Transverse colon (tissue), 4 donors: ENCODE results near the gene MAFG. TPM values are rescaled to one million over a fixed set of nuclear protein-coding genes. Genes with fewer than 3 reads are reported as not detected.

ENCODE experiments used
- DNase-seq: peaks from one replicate; pipeline ENCODE4 v3.0.0-alpha.2; 2019
- H3K27ac ChIP-seq, 4 donors: fragments of 200-600 bp; sonication (generic); 2 replicates each; pipeline ENCODE4 v1.5.1; 2016 to 2018; ENCODE audit warnings: inconsistent platforms in 4 of 4
- H3K27me3 ChIP-seq: fragments of 200-600 bp; sonication (generic); 2 replicates; pipeline ENCODE4 v1.5.1; 2017; ENCODE audit warnings: inconsistent platforms
- H3K36me3 ChIP-seq, 4 donors: fragments of 200-600 bp; sonication (generic); 2 replicates each; pipeline ENCODE4 v1.5.1; 2017 to 2019; ENCODE audit warnings: inconsistent platforms in 4 of 4
- H3K4me1 ChIP-seq, 4 donors: fragments of 200-600 bp; sonication (generic); 2 replicates each; pipeline ENCODE4 v1.5.1; 2017 to 2020; ENCODE audit warnings: inconsistent platforms in 4 of 4
- H3K4me3 ChIP-seq, 4 donors: fragments of 200-600 bp; sonication (generic); 1 replicate in 1 of 4; 2 replicates in 3 of 4; pipeline versions ENCODE4 v1.5.1 to v1.6.1; 2017 to 2019; ENCODE audit warnings: inconsistent platforms in 4 of 4
- H3K9me3 ChIP-seq, 2 donors: fragments of 200-600 bp; sonication (generic); 2 replicates each; pipeline ENCODE4 v1.5.1; 2017 to 2019; ENCODE audit warnings: inconsistent platforms in 2 of 2
- CTCF ChIP-seq, 5 experiments: fragments of 200-600 bp in 3 of 5; fragments of 450-650 bp in 2 of 5; sonication (generic) in 3 of 5; IDR thresholded peaks; 1 replicate in 2 of 5; 2 replicates in 3 of 5; pipeline ENCODE4 v1.5.1; 2016 to 2017; ENCODE audit warnings: antibody characterized with exemption in 5 of 5, inconsistent platforms in 3 of 5, mild to moderate bottlenecking in 2 of 5, moderate library complexity in 1 of 5
- EP300 ChIP-seq: sonication (generic); formaldehyde crosslinking; IDR thresholded peaks from one replicate; pipeline ENCODE4 v1.6.1; 2017; ENCODE audit warnings: antibody characterized with exemption, low read depth
- POLR2A ChIP-seq: fragments of 450-650 bp; IDR thresholded peaks from one replicate; pipeline ENCODE4 v1.6.1; 2016; ENCODE audit warnings: antibody characterized with exemption, mild to moderate bottlenecking, moderate library complexity
- POLR2AphosphoS5 ChIP-seq, 3 donors: sonication (generic); formaldehyde crosslinking; IDR thresholded peaks; one replicate each; pipeline ENCODE4 v1.6.1; 2016; ENCODE audit warnings: antibody characterized with exemption in 3 of 3
- WGBS, 2 donors: methylation state at CpG; one replicate each; pipeline ENCODE4 v1.1.5; 2018; ENCODE audit warnings: low coverage in 1 of 2; 5-methylcytosine and 5-hydroxymethylcytosine counted together
- in situ Hi-C, 4 donors: fragments of 200-750 bp; cut with MboI; loops; one replicate each; pipeline versions ENCODE4 v1.15.0 to v1.15.1; 2017; ENCODE audit warnings: low sequenced_read_pairs in 3 of 4, low pct_ligation_motif_present in 1 of 4, low pct_unique_long_range_greater_than_20kb in 1 of 4
- intact Hi-C: fragments of 100-400 bp; cut with DNase I; formaldehyde crosslinking; loops from one replicate; pipeline ENCODE4 v1.15.1; 2023; ENCODE audit warnings: low total_unique reads
- total RNA-seq, 4 donors: library from RNA; depleted of rRNA; stranded (reverse); fragments of >200 nt; gene quantifications; one replicate each; pipeline ENCODE4 v1.1.0, GENCODE V29; 2016

The MAFG gene
- total RNA-seq, 4 donors from 2014 or later, result 22.4 to 34.4 (median 24.3) TPM

GRCh38 chr17:81959362-81960129, 32.0 kb upstream of the MAFG start:
- Histone ChIP-seq H3K27me3 (peaks cover 80% of the 10 kb centered on the region), H3K36me3 (no peaks in the 10 kb centered on the region), H3K9me3 (no peaks in the 10 kb centered on the region), H3K27ac (no peak overlapping the region), H3K4me3 (peak overlapping the region in 3 of 4 donors; percentile 15 to 49 (median 48)), H3K4me1 (peaks cover 6 to 22% (median 17%) of the 10 kb centered on the region in 4 donors)
- intact Hi-C loops, result loop anchor here (2.0 kb wide), 1 partner anchor 61 kb away; no protein-coding TSS in a partner anchor
- in situ Hi-C loops, result loop anchor here in 1 of 4 donors (25.0 kb wide), 1 partner anchor 203 kb away; no protein-coding TSS in a partner anchor
- TF ChIP-seq POLR2A, result no peak
- no peak for TF ChIP-seq EP300
- TF ChIP-seq POLR2AphosphoS5 (IDR thresholded peaks at IDR 0.05), result no peak
- peak in 4 of 5 experiments; percentile 45 to 79 (median 56) for TF ChIP-seq CTCF (IDR thresholded peaks at IDR 0.05)
- 2% methylated on average over 71 of the region's 112 CpGs; no CpG with 5 or more reads in 1 of the 2 donors for WGBS, 2 donors
- DNase-seq, result peak; percentile 82

- H3K36me3 ChIP-seq, result no peaks in the 10 kb centered on the region
- H3K4me3 ChIP-seq, result peak overlapping the region in 1 of 4 donors; percentile 49
- 40 to 60% methylated on average over 3 to 14 of the region's 15 CpGs for WGBS, 2 donors
- intact Hi-C loops, result loop anchor here (2.0 kb wide), 1 partner anchor 62 kb away; no protein-coding TSS in a partner anchor
- no peak for TF ChIP-seq CTCF (IDR thresholded peaks at IDR 0.05)
- TF ChIP-seq POLR2A, result no peak
- no peak for TF ChIP-seq EP300
- TF ChIP-seq POLR2AphosphoS5 (IDR thresholded peaks at IDR 0.05), result no peak
- peaks cover 6 to 22% (median 17%) of the 10 kb centered on the region in 4 donors for H3K4me1 ChIP-seq
- DNase-seq, result no peak
- no peak overlapping the region for H3K27ac ChIP-seq
- H3K27me3 ChIP-seq, result peaks cover 72% of the 10 kb centered on the region
- in situ Hi-C loops, result loop anchor here in 1 of 4 donors (25.0 kb wide), 1 partner anchor 204 kb away; no protein-coding TSS in a partner anchor
- H3K9me3 ChIP-seq, result no peaks in the 10 kb centered on the region
Observed at GRCh38 chr17:81958633-81959342, 31.3 kb upstream of the MAFG start.

GRCh38 chr17:81957691-81958432, 30.3 kb upstream of the MAFG start:
- H3K9me3 ChIP-seq, result no peaks in the 10 kb centered on the region
- no peaks in the 10 kb centered on the region for H3K36me3 ChIP-seq
- H3K4me1 ChIP-seq, result peaks cover 6 to 22% (median 17%) of the 10 kb centered on the region in 4 donors
- 67% methylated on average over 19 of the region's 19 CpGs; no CpG with 5 or more reads in 1 of the 2 donors for WGBS, 2 donors
- in situ Hi-C loops, result loop anchor here in 1 of 4 donors (25.0 kb wide), 1 partner anchor 204 kb away; no protein-coding TSS in a partner anchor
- no peak overlapping the region for H3K27ac ChIP-seq
- DNase-seq, result no peak
- peaks cover 63% of the 10 kb centered on the region for H3K27me3 ChIP-seq
- no peak overlapping the region for H3K4me3 ChIP-seq
- TF ChIP-seq POLR2AphosphoS5 (IDR thresholded peaks at IDR 0.05) (no peak), POLR2A (no peak), EP300 (no peak), CTCF (IDR thresholded peaks at IDR 0.05) (no peak)
- intact Hi-C loops, result loop anchor here (2.0 kb wide), 1 partner anchor 63 kb away; no protein-coding TSS in a partner anchor
